Activated naive CD8-positive, alpha-beta T cell treated with anti-CD3 and anti-CD28 coated beads for 36 hours (primary cell): Measurements from ENCODE around the gene SPINT4. TPM values are rescaled to one million over a fixed set of nuclear protein-coding genes. Genes with fewer than 3 reads are reported as not detected.
"Not testable (repeated sequence)": the region's sequence is repeated elsewhere in the genome, so short reads cannot be mapped to it uniquely, and the experiment has no call there.

Source experiments
- DNase-seq: peaks from one replicate; pipeline ENCODE4 v3.0.0; 2021
- H3K27ac Mint-ChIP-seq: one replicate; pipeline ENCODE4 v1.8.0; 2022; ENCODE audit warnings: mild to moderate bottlenecking, moderate library complexity, mixed read lengths
- H3K27me3 Mint-ChIP-seq: one replicate; pipeline ENCODE4 v1.8.0; 2022; ENCODE audit warnings: mild to moderate bottlenecking, mixed read lengths
- H3K36me3 Mint-ChIP-seq: one replicate; pipeline ENCODE4 v1.8.0; 2021; ENCODE audit warnings: mild to moderate bottlenecking, mixed read lengths
- H3K4me1 Mint-ChIP-seq: one replicate; pipeline ENCODE4 v1.8.0; 2021; ENCODE audit warnings: mixed read lengths
- H3K4me3 Mint-ChIP-seq: one replicate; pipeline ENCODE4 v1.8.0; 2022; ENCODE audit warnings: mild to moderate bottlenecking, moderate library complexity, mixed read lengths
- H3K9me3 Mint-ChIP-seq: one replicate; pipeline ENCODE4 v1.8.0; 2022; ENCODE audit warnings: mixed read lengths
- total RNA-seq, 2 experiments: library from RNA; stranded (reverse); gene quantifications; one replicate each; pipeline ENCODE4 v1.2.3, GENCODE V29; 2021

SPINT4 gene
- total RNA-seq, 2 experiments from 2014 or later, result not detected

DNA sequence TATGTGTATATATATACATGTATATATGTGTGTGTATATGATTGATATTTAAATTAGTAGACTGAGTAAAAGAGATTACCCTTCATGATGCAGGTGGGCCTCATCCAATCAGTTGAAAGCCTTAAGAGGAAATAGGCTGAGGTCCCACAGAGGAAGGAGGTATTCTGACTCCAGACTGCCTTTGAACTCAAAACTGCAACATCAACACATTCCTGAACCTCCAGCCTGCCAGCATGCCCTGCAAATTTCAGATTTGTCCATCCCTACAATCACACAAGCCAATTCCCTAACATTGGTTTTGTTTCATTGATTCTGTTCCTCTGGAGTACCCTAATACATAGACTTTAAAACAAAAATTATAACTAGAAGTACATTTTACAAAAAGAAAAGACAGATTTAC lies 22.9 kb downstream of the SPINT4 start:
- Mint-ChIP-seq H3K9me3 (no peaks in the 10 kb centered on the region), H3K4me1 (peaks cover 5% of the 10 kb centered on the region), H3K4me3 (no peak overlapping the region), H3K36me3 (no peaks in the 10 kb centered on the region), H3K27ac (no peak overlapping the region), H3K27me3 (peaks cover 38% of the 10 kb centered on the region)
- no peak for DNase-seq

DNA sequence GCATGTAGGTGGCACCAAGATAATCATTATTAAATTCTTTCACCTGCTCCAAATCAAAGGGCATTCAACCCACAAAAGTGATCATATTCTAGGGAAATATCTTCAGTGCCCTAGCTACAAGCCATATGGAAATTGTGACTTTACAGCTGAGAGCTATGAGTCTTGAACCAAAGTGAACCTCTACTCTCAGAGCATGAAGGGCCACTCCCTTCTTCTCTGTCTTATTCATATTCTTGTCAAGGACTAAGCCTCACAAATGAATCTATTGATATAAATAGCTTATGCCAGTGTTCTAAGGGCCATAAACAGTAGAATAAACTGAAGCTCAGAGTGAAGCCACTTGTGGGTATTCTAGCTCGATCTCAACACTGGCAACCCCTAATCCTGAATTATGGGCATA lies 29.6 kb downstream of the SPINT4 start:
- peaks cover 42% of the 10 kb centered on the region for H3K27me3 Mint-ChIP-seq
- peaks cover 9% of the 10 kb centered on the region for H3K9me3 Mint-ChIP-seq
- H3K36me3 Mint-ChIP-seq, result no peaks in the 10 kb centered on the region
- H3K27ac Mint-ChIP-seq, result peak overlapping the region; percentile 71
- peaks cover 28% of the 10 kb centered on the region for H3K4me1 Mint-ChIP-seq
- H3K4me3 Mint-ChIP-seq, result no peak overlapping the region
- no peak for DNase-seq

DNA sequence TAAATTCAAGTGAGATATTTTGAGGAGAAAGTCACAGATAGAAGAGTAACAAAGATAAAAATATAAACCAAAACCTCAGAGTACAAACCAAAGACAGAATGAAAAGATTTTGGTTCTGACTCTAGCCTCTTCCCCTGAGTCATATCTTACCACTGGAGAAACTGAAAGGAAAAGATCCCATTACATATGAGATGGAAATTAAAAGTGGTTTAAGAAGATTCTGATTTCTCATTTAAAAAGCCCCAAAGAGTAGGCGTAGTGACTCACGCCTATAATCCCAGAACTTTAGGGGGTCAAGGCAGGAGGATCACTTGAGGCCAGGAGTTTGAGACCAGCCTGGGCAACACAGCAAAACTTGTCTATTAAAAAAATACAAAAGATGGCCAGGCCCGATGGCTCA lies 30.6 kb downstream of the SPINT4 start:
- DNase-seq, result peak; percentile 33
- H3K27me3 Mint-ChIP-seq, result peaks cover 33% of the 10 kb centered on the region
- peaks cover 9% of the 10 kb centered on the region for H3K9me3 Mint-ChIP-seq
- peaks cover 28% of the 10 kb centered on the region for H3K4me1 Mint-ChIP-seq
- no peaks in the 10 kb centered on the region for H3K36me3 Mint-ChIP-seq
- peak overlapping the region; percentile 71 for H3K27ac Mint-ChIP-seq
- H3K4me3 Mint-ChIP-seq, result no peak overlapping the region

DNA sequence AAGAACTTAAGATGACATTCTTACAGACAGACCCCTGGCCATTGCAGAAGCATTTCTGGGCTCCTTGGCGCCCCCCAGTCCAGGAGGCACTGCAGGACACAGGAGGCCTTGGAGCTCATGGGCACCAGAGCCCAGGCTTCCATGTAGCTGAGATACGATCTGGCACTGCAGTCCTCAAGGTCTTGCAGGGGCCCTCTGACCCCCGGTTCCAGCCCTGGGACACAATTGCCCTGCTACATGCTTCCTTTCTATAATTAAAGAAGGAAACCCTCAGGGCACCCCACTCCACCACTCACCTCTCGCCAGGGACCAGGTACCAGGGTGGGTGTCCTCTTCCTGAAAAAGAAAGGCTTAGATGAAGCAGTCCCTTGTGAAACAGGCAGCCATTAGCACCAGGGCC lies 35.9 kb downstream of the SPINT4 start:
- no peak for DNase-seq
- H3K27ac Mint-ChIP-seq, result no peak overlapping the region
- no peak overlapping the region for H3K4me3 Mint-ChIP-seq
- H3K9me3 Mint-ChIP-seq, result peaks cover 9% of the 10 kb centered on the region
- H3K27me3 Mint-ChIP-seq, result peaks cover 11% of the 10 kb centered on the region
- no peaks in the 10 kb centered on the region for H3K36me3 Mint-ChIP-seq
- H3K4me1 Mint-ChIP-seq, result peaks cover 6% of the 10 kb centered on the region

DNA sequence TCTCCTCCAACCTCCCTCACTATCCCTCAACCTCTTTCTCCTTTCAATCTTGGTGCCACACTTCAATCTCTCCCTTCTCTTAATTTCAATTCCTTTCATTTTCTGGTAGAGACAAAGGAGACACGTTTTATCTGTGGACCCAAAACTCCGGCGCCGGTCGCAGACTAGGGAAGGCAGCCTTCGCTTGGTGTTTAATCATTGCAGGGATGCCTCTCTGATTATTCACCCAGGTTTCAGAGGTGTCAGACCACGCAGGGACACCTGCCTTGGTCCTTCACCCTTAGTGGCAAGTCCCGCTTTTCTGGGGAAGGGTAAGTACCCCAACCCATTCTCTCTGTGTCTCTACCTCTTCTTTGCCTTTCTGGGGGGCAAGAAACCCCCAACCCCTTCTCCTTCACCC lies 37.8 kb downstream of the SPINT4 start:
- not testable (repeated sequence) for H3K9me3 Mint-ChIP-seq, DNase-seq, H3K27ac Mint-ChIP-seq, H3K27me3 Mint-ChIP-seq, H3K4me3 Mint-ChIP-seq, H3K36me3 Mint-ChIP-seq, H3K4me1 Mint-ChIP-seq

DNA sequence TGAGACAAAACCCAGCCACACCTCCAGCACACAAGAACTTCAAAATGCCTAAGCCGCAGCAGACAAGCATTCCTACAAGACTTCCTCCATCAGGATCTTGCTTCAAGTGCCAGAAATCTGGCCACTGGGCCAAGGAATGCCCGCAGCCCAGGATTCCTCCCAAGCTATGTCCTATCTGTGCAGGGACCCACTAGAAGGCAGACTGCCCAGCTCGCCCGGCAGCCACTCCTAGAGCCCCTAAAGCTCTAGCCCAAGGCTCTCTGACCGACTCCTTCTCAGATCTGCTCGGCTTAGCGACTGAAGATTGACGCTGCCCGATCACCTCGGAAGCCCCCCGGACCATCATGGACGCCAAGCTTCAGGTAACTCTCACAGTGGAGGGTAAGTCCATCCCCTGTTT lies 39.8 kb downstream of the SPINT4 start:
- not testable (repeated sequence) for DNase-seq, H3K4me3 Mint-ChIP-seq, H3K27me3 Mint-ChIP-seq, H3K9me3 Mint-ChIP-seq, H3K27ac Mint-ChIP-seq, H3K36me3 Mint-ChIP-seq, H3K4me1 Mint-ChIP-seq

DNA sequence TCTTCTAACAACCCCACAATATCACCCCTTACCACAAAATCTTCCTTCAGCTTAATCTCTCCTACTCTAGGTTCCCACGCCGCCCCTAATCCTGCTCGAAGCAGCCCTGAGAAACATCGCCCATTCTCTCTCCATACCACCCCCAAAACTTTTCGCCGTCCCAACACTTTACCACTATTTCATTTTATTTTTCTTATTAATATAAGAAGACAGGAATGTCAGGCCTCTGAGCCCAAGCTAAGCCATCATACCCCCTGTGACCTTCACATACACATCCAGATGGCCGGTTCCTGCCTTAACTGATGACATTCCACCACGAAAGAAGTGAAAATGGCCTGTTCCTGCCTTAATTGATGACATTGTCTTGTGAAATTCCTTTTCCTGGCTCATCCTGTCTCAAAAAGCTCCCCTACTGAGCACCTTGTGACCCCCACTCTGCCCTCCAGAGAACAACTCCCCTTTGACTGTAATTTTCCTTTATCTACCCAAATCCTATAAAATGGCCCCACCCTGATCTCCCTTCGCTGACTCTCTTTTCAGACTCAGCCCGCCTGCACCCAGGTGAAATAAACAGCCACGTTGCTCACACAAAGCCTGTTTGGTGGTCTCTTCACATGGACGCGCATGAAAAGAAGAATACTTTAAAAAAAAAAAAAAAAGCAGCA lies 42.6 kb downstream of the SPINT4 start:
- not testable (repeated sequence) for DNase-seq, H3K27ac Mint-ChIP-seq, H3K4me3 Mint-ChIP-seq, H3K4me1 Mint-ChIP-seq, H3K27me3 Mint-ChIP-seq, H3K9me3 Mint-ChIP-seq, H3K36me3 Mint-ChIP-seq

DNA sequence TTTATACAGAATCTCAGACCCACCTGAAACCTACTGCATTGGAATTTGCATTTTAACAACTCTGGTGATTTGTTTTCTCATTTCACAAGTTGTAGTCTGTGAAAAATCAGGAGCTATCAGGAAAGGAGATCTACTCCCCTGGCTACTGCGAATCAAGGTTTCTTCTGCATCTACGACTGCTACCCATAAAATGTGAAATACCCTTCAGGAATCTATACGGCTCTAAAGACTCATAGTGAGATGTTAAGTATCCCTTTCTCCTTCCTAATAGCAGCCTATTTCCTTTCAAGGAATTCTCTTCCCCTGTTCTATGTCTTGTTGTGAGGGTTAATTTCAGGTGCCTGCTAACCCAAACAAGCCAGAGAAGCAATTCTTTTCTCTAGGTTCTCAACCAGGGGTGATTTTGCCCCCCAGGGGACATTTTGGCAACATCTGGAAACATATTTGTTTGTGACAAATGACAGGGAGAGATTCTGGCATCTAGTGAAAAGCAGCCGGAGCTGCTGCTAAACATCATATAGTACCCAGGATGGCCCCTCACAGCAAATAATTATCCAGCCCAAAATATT lies 43.2 kb downstream of the SPINT4 start:
- Mint-ChIP-seq H3K9me3 (no peaks in the 10 kb centered on the region), H3K4me1 (no peaks in the 10 kb centered on the region), H3K27me3 (peaks cover 4% of the 10 kb centered on the region), H3K4me3 (no peak overlapping the region), H3K36me3 (no peaks in the 10 kb centered on the region), H3K27ac (no peak overlapping the region)
- DNase-seq, result no peak

DNA sequence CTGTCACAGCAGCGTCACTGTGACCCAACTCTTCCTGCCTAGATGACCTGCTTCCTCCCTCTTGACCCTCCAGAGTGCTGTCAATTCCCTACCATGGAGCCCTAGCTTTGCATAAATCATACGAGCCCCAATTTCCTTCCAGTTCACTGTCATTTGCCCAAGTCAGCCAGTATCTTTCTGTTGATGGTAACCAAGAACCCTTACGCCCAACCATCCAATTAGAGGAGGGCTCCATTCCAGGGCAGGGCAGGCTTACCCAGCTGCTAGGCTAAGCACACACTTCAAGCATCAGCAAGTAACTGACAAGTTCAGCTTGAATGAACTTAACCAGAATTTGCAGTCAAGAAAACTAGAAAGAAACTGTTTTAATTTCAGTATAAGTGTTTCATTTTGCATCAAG lies 43.8 kb downstream of the SPINT4 start:
- no peak overlapping the region for H3K27ac Mint-ChIP-seq
- no peak for DNase-seq
- H3K9me3 Mint-ChIP-seq, result no peaks in the 10 kb centered on the region
- peaks cover 3% of the 10 kb centered on the region for H3K4me1 Mint-ChIP-seq
- no peaks in the 10 kb centered on the region for H3K36me3 Mint-ChIP-seq
- H3K4me3 Mint-ChIP-seq, result no peak overlapping the region
- H3K27me3 Mint-ChIP-seq, result peaks cover 3% of the 10 kb centered on the region

DNA sequence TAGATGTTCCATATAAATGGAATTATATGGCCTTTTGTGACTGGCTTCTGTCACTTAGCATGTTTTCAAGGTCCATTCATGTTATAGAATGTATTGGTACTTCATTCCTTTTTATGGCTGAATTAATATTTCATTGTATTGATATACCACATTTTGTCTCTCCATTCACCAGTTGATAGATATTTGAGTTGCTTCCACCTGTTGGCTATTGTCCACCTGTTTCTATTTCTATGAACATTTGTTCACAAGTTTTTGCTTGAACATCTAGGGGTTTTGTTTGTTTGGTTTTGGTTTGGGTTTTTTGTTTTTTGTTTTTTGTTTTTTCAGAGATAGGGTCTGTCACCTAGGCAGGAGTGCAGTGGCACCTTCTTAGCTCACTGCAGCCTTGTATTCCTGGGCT lies 46.3 kb downstream of the SPINT4 start:
- H3K4me3 Mint-ChIP-seq, result no peak overlapping the region
- DNase-seq, result no peak
- peaks cover 6% of the 10 kb centered on the region for H3K4me1 Mint-ChIP-seq
- H3K27me3 Mint-ChIP-seq, result peaks cover 7% of the 10 kb centered on the region
- H3K27ac Mint-ChIP-seq, result no peak overlapping the region
- H3K9me3 Mint-ChIP-seq, result no peaks in the 10 kb centered on the region
- H3K36me3 Mint-ChIP-seq, result no peaks in the 10 kb centered on the region

DNA sequence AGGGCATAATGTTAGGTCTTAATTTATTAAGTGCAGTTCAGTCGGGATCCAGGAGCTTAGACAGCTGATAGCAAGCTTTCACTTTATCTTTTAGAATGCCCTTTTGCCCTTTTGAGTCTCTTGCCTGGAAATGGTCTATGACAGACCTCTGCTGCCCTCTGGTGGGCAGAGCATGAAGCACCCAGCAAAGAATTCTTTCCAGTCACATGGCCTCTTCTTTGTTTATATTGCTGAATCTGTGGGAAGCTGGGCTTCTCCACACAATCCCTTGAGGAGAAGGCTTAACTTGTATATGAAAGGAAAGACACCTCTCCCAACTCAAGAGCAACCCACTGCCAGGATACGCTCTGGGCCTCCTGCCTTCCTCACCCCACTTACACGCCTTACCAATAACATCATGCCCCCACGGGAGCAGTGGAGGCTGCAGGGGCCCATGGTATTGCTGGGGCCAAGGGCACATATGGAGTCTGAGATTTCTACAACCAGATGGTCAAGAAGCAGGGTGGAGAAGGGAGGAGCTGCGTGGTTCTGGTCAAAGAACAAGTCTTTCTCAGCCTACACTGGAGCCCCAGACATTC lies 49.1 kb downstream of the SPINT4 start:
- H3K27ac Mint-ChIP-seq, result no peak overlapping the region
- H3K4me3 Mint-ChIP-seq, result no peak overlapping the region
- peaks cover 6% of the 10 kb centered on the region for H3K4me1 Mint-ChIP-seq
- no peaks in the 10 kb centered on the region for H3K36me3 Mint-ChIP-seq
- H3K27me3 Mint-ChIP-seq, result peaks cover 11% of the 10 kb centered on the region
- peak; percentile 73 for DNase-seq
- H3K9me3 Mint-ChIP-seq, result no peaks in the 10 kb centered on the region

DNA sequence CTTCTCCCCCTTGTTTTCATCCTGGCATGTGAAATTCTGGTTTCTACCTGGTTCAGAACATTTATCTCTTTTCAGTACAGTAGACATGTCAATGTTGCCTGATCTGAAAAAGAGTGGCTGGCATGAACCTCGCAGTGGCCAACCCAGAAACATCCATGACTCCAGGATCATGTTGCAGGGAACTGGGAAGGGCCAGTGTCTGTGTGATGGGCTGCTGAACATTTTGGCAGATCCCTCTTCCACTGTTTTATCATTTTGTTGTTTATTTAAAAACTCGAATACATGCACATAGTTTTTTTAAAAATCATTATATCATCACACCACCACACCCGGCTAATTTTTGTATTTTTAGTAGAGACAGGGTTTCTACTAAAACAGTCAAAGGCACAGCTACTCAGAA lies 50.5 kb downstream of the SPINT4 start:
- H3K4me3 Mint-ChIP-seq, result no peak overlapping the region

DNA sequence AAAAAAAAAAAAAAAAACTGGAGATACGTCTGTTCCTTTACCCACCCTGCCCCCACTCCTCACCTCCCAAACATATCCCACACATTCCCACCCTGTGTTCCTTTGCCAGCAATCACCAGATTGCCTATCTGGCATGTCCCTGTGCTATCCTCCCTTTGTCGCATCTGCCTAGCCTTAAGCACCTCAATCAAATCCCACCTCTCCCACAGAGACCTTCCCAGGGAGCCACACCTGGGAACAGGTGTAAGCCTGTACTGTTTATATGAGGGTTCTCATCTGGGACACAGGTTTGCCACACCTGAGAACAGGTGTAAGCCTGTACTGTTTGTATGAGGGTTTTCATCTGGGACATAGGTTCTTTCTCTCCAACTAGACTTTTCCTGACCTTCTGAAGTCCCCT lies 52.8 kb downstream of the SPINT4 start:
- Mint-ChIP-seq H3K4me3 (no peak overlapping the region), H3K27ac (no peak overlapping the region), H3K4me1 (peaks cover 10% of the 10 kb centered on the region), H3K27me3 (peaks cover 17% of the 10 kb centered on the region), H3K36me3 (no peaks in the 10 kb centered on the region), H3K9me3 (no peaks in the 10 kb centered on the region)
- no peak for DNase-seq

More for the DNA sequence above, 50.5 kb downstream of the SPINT4 start:
- Mint-ChIP-seq H3K36me3 (no peaks in the 10 kb centered on the region), H3K27me3 (peaks cover 11% of the 10 kb centered on the region), H3K9me3 (no peaks in the 10 kb centered on the region), H3K27ac (no peak overlapping the region), H3K4me1 (peaks cover 6% of the 10 kb centered on the region)
- DNase-seq, result no peak

DNA sequence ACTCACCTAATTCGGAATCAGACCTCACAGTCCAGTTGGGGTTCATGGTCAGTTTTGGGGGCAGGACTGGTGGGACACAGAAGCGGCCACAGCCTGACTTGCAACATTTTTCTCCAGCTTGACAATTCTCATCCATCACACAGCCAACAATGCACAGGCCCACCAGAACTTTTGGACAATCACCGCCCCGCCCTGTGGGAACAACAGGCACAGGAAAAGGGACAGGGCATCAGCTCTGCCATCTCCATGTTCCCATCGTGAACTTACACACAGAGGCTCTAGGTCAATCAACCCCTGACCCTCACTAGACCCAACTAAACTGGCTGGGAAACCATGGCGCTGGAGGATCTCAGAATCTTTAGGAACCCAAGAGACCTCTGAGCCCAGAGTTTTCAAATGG lies 53.3 kb downstream of the SPINT4 start:
- Mint-ChIP-seq H3K36me3 (no peaks in the 10 kb centered on the region), H3K27ac (no peak overlapping the region), H3K27me3 (peaks cover 17% of the 10 kb centered on the region), H3K4me1 (peaks cover 10% of the 10 kb centered on the region), H3K9me3 (no peaks in the 10 kb centered on the region), H3K4me3 (no peak overlapping the region)
- no peak for DNase-seq
